CD4-positive, alpha-beta memory T cell (primary cell): ENCODE measurements around the gene EIF3J. TPM values are rescaled to one million over a fixed set of nuclear protein-coding genes. Genes with fewer than 3 reads are reported as not detected.
"Not testable (repeated sequence)": the region's sequence is repeated elsewhere in the genome, so short reads cannot be mapped to it uniquely, and the experiment has no call there.

Experiments
- CTCF ChIA-PET: fragments of 350-600 bp; sonication (Branson Sonifier 250); formaldehyde crosslinking; loops from one replicate; lab custom pipeline; 2021; ENCODE audit warnings: inconsistent platforms; ENCODE audit not compliant: partially characterized antibody; lab: Charles Lee
- POLR2A ChIA-PET: fragments of 350-600 bp; sonication (Branson Sonifier 250); formaldehyde crosslinking; loops from one replicate; lab custom pipeline; 2021; ENCODE audit not compliant: partially characterized antibody; lab: Charles Lee
- DNase-seq, 5 donors: peaks; one replicate each; pipeline versions ENCODE4 v3.0.0 to v3.0.0-alpha.2; 2020 to 2022; ENCODE audit warnings: mixed read lengths in 1 of 5
- H3K27ac ChIP-seq: one replicate; pipeline ENCODE4 v1.7.0; 2013; ENCODE audit warnings: low read depth, low read length
- H3K27me3 ChIP-seq: 2 replicates; pipeline ENCODE4 v1.7.0; 2013; ENCODE audit warnings: mild to moderate bottlenecking, low read length, moderate library complexity; ENCODE audit not compliant: insufficient read depth
- H3K36me3 ChIP-seq: 2 replicates; pipeline ENCODE4 v1.7.0; 2013; ENCODE audit warnings: mild to moderate bottlenecking, low read length, moderate library complexity; ENCODE audit not compliant: insufficient read depth
- H3K4me1 ChIP-seq: 2 replicates; pipeline ENCODE4 v1.7.0; 2013; ENCODE audit warnings: mild to moderate bottlenecking, low read length, moderate library complexity; ENCODE audit not compliant: insufficient read depth
- H3K4me3 ChIP-seq, 2 donors: one replicate each; pipeline ENCODE4 v1.7.0; 2013; ENCODE audit warnings: low read length in 2 of 2, mild to moderate bottlenecking in 1 of 2
- H3K9me3 ChIP-seq, 2 donors: one replicate each; pipeline ENCODE4 v1.7.0; 2013; ENCODE audit warnings: low read length in 2 of 2, control low read depth in 1 of 2; ENCODE audit not compliant: control insufficient read depth in 1 of 2
- H3K27ac Mint-ChIP-seq, 7 donors: one replicate each; pipeline ENCODE4 v1.8.0; 2020 to 2021; ENCODE audit warnings: mixed read lengths in 7 of 7, mild to moderate bottlenecking in 6 of 7, inconsistent platforms in 3 of 7, moderate library complexity in 3 of 7
- H3K27me3 Mint-ChIP-seq, 2 donors: one replicate each; pipeline ENCODE4 v1.8.0; 2020 to 2021; ENCODE audit warnings: mixed read lengths in 2 of 2
- H3K36me3 Mint-ChIP-seq, 2 donors: one replicate each; pipeline ENCODE4 v1.8.0; 2020 to 2021; ENCODE audit warnings: mixed read lengths in 2 of 2, inconsistent platforms in 1 of 2, mild to moderate bottlenecking in 1 of 2
- H3K4me1 Mint-ChIP-seq, 4 donors: one replicate each; pipeline ENCODE4 v1.8.0; 2020 to 2021; ENCODE audit warnings: mixed read lengths in 4 of 4, mild to moderate bottlenecking in 1 of 4
- H3K4me3 Mint-ChIP-seq, 8 donors: one replicate each; pipeline ENCODE4 v1.8.0; 2020 to 2021; ENCODE audit warnings: mixed read lengths in 8 of 8, mild to moderate bottlenecking in 7 of 8, moderate library complexity in 6 of 8, inconsistent platforms in 3 of 8
- H3K9me3 Mint-ChIP-seq, 8 donors: one replicate each; pipeline ENCODE4 v1.8.0; 2020 to 2021; ENCODE audit warnings: mixed read lengths in 8 of 8, mild to moderate bottlenecking in 5 of 8, inconsistent platforms in 3 of 8, moderate library complexity in 1 of 8
- intact Hi-C: fragments of 100-400 bp; cut with micrococcal nuclease; formaldehyde crosslinking; loops from one replicate; pipeline ENCODE4 v1.15.1; 2023
- polyA plus RNA-seq, 2 donors: library from polyadenylated mRNA; unstranded; fragments of 300-500 nt; fragmentation: Illumina TruSeq; gene quantifications; one replicate each; pipeline ENCODE4 v1.2.3, GENCODE V29; 2021
- total RNA-seq, 2 experiments: library from RNA; stranded (reverse); gene quantifications; one replicate each; pipeline ENCODE4 v1.2.3, GENCODE V29; 2021

Gene EIF3J
- total and polyA plus RNA-seq, 4 experiments from 2014 or later: 20.4 to 76.8 (median 48.0) TPM

GRCh38 chr15:44536302-44536961 lies 515 bp upstream of the EIF3J start:
- Mint-ChIP-seq H3K4me1 (peaks cover 30 to 61% (median 42%) of the 10 kb centered on the region in 4 donors), H3K4me3 (peak overlapping the region; percentile 83 to 96 (median 92)), H3K27me3 (no peaks in the 10 kb centered on the region), H3K9me3 (no peaks in the 10 kb centered on the region), H3K36me3 (peaks cover 6 to 42% of the 10 kb centered on the region in 2 donors), H3K27ac (peak overlapping the region; percentile 88 to 97 (median 95))
- Histone ChIP-seq H3K4me1 (peaks cover 41% of the 10 kb centered on the region), H3K9me3 (no peaks in the 10 kb centered on the region), H3K27ac (peak overlapping the region; percentile 91), H3K36me3 (peaks cover 5% of the 10 kb centered on the region), H3K4me3 (peak overlapping the region; percentile 65 to 71), H3K27me3 (no peaks in the 10 kb centered on the region)
- ChIA-PET POLR2A (interaction anchor here (0.7 to 2.8 kb wide), 20 partner anchors 8 to 787 kb away, joined by 3 to 39 read pairs (median 5); partner anchors contain the start of genes B2M, CTDSPL2, GOLM2 and MFAP1), CTCF (interaction anchor here (0.7 to 1.9 kb wide), 3 partner anchors 8 to 10 kb away, joined by 3 to 17 read pairs (median 5); no protein-coding TSS in a partner anchor)
- no peak for DNase-seq
- intact Hi-C loops: loop anchor here (1.0 to 5.0 kb wide), 6 partner anchors 18 to 662 kb away; partner anchors contain the start of genes CTDSPL2, GOLM2 and SPG11

DNA sequence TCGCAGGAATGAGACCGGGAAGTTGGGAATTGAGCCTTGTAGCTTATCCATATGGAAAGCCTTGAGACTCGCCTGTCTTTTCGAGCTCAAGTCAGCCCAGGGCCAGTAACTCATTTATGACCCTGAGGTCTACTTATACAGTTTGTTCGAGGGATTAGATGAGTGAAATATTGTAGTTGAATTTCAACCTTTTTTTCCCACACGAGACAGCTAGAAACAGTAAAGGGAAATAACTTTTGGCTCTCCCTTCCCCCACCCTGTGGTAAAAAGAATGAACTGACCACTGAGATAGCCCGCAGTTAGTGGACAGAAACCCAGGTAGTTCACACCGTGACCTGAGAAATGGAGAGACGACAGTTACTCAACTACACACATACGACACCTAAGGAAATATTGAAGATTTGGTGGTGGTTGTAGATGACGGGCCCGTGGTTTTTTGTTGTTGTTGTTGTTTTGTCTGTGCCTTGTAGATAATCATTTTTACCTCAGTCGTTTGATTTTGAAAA lies 841 bp downstream of the EIF3J start:
- H3K27ac Mint-ChIP-seq: peak overlapping the region; percentile 88 to 97 (median 94)
- Histone ChIP-seq H3K27me3 (no peaks in the 10 kb centered on the region), H3K27ac (peak overlapping the region; percentile 91), H3K36me3 (peaks cover 5% of the 10 kb centered on the region), H3K9me3 (no peaks in the 10 kb centered on the region), H3K4me3 (peak overlapping the region; percentile 66 to 90), H3K4me1 (peaks cover 55% of the 10 kb centered on the region)
- peaks cover 42 to 71% (median 53%) of the 10 kb centered on the region in 4 donors for H3K4me1 Mint-ChIP-seq
- H3K9me3 Mint-ChIP-seq: no peaks in the 10 kb centered on the region
- H3K36me3 Mint-ChIP-seq: peaks cover 12 to 50% of the 10 kb centered on the region in 2 donors
- DNase-seq: peak in 4 of 5 donors; percentile 15 to 56 (median 20)
- ChIA-PET POLR2A (interaction anchor here (0.9 to 2.8 kb wide), 13 partner anchors 9 to 249 kb away, joined by 3 to 39 read pairs (median 8); partner anchors contain the start of genes B2M, CTDSPL2, GOLM2 and PATL2), CTCF (interaction anchor here (1.4 to 2.5 kb wide), 3 partner anchors 8 to 12 kb away, joined by 5 to 17 read pairs (median 5); no protein-coding TSS in a partner anchor)
- intact Hi-C loops: loop anchor here (1.0 to 5.0 kb wide), 5 partner anchors 9 to 661 kb away; partner anchors contain the start of gene SPG11
- H3K4me3 Mint-ChIP-seq: peak overlapping the region; percentile 83 to 96 (median 92)
- H3K27me3 Mint-ChIP-seq: no peaks in the 10 kb centered on the region

DNA sequence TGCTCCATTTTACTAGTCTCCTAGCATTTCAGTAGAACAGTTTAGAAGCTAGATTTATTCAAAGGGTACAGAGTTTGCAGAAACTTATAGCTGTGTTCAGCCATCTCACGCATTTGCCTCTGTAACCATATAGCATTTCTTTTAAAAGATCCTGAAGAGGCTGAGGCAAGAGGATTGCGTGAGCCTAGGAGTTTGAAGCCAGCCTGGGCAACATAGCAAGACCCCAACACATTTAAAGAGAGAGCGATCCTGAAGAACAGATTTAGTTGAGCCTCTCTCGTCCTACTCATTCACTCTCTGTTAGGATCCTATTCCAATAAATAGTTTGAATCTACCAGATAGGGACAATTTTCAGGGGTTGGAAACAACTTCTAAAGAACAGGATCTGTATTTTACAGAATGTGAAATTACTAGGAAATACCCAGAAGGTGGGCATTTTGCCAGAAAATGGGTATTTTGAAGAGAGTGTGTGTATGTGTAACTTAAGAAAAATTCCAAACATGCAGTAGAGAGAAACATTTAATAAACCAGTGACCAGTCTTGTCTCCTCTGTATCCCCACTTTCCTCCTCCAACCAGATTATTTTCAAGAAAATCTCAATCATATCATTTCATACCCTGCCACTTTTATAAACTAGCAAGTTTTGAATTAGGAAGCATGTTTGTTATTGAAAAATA lies 4.5 kb downstream of the EIF3J start:
- Mint-ChIP-seq H3K36me3 (peaks cover 19 to 51% of the 10 kb centered on the region in 2 donors), H3K27ac (peak overlapping the region in 5 of 7 donors; percentile 2 to 66 (median 43)), H3K9me3 (no peaks in the 10 kb centered on the region), H3K27me3 (no peaks in the 10 kb centered on the region), H3K4me3 (peak overlapping the region in 5 of 8 donors; percentile 21 to 51 (median 49)), H3K4me1 (peaks cover 49 to 76% (median 60%) of the 10 kb centered on the region in 4 donors)
- CTCF ChIA-PET: interaction anchor here (0.6 kb wide), 2 partner anchors 13 to 51 kb away, joined by 3 read pairs; no protein-coding TSS in a partner anchor
- Histone ChIP-seq H3K36me3 (peaks cover 5% of the 10 kb centered on the region), H3K27ac (no peak overlapping the region), H3K9me3 (no peaks in the 10 kb centered on the region), H3K4me3 (no peak overlapping the region), H3K4me1 (peaks cover 70% of the 10 kb centered on the region), H3K27me3 (no peaks in the 10 kb centered on the region)
- DNase-seq: no peak
- POLR2A ChIA-PET: no interaction called here
- intact Hi-C loops: no loop called here

DNA sequence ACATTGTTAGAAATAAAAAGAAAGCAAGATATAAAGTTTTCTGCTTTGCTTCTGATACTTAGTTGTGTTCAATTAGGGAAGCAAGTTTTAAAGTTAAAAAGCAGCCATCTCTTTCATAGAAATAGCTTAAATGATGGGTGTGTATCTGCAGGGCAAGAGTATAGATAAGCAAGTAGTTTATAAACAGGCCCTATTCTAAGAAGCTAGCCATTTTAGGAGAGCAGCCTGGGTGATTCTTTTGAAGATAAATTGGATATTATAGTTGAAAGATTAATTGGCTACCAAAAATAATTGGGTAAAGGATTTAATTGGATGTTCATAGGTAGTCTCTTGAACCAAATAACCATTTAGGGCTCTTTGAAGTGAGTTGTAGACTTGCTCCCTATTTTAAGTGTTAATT lies 5.6 kb downstream of the EIF3J start:
- no peaks in the 10 kb centered on the region for H3K9me3 Mint-ChIP-seq
- H3K36me3 Mint-ChIP-seq: peaks cover 19 to 46% of the 10 kb centered on the region in 2 donors
- H3K4me3 ChIP-seq: no peak overlapping the region
- H3K4me1 Mint-ChIP-seq: peaks cover 52 to 75% (median 64%) of the 10 kb centered on the region in 4 donors
- no peaks in the 10 kb centered on the region for H3K27me3 Mint-ChIP-seq
- H3K27me3 ChIP-seq: no peaks in the 10 kb centered on the region
- intact Hi-C loops: no loop called here
- peaks cover 77% of the 10 kb centered on the region for H3K4me1 ChIP-seq
- no peaks in the 10 kb centered on the region for H3K9me3 ChIP-seq
- no peak for DNase-seq
- no peak overlapping the region for H3K27ac ChIP-seq
- H3K27ac Mint-ChIP-seq: peak overlapping the region in 3 of 7 donors; percentile 1 to 52 (median 24)
- H3K4me3 Mint-ChIP-seq: peak overlapping the region in 4 of 8 donors; percentile 4 to 47 (median 14)
- H3K36me3 ChIP-seq: peaks cover 5% of the 10 kb centered on the region
- POLR2A ChIA-PET: no interaction called here
- CTCF ChIA-PET: interaction anchor here (0.6 to 2.1 kb wide), 5 partner anchors 9 to 116 kb away, joined by 3 to 6 read pairs (median 3); no protein-coding TSS in a partner anchor

DNA sequence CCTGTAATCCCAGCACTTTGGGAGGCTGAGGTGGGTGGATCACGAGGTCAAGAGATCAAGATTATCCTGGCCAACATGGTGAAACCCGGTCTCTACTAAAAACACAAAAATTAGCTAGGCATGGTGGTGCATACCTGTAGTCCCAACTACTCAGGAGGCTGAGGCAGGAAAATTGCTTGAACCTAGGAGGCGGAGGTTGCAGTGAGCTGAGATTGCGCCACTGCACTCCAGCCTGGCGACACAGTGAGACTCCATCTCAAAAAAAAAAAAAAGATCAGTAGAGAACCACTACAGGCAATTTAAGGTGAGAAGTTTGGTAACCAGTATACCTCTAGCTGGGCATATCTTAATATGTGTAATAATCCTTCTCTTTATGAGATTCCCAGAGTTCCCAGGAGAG lies 7.8 kb downstream of the EIF3J start:
- H3K27ac Mint-ChIP-seq: peak overlapping the region in 1 of 7 donors; percentile 52

GRCh38 chr15:44545913-44546802 lies 9.2 kb downstream of the EIF3J start:
- H3K4me3 Mint-ChIP-seq: peak overlapping the region in 6 of 8 donors; percentile 21 to 80 (median 56)
- Histone ChIP-seq H3K36me3 (peaks cover 10% of the 10 kb centered on the region), H3K9me3 (no peaks in the 10 kb centered on the region), H3K27ac (peak overlapping the region; percentile 23), H3K27me3 (no peaks in the 10 kb centered on the region), H3K4me1 (peaks cover 67% of the 10 kb centered on the region), H3K4me3 (no peak overlapping the region)
- ChIA-PET POLR2A (interaction anchor here (0.6 to 3.7 kb wide), 11 partner anchors 9 to 285 kb away, joined by 3 to 39 read pairs (median 3); partner anchors contain the start of genes B2M, EIF3J and PATL2), CTCF (interaction anchor here (0.7 to 2.8 kb wide), 22 partner anchors 9 to 256 kb away, joined by 3 to 19 read pairs (median 5); partner anchors contain the start of genes CTDSPL2, EIF3J and TRIM69)
- H3K27ac Mint-ChIP-seq: peak overlapping the region; percentile 30 to 79 (median 57)
- intact Hi-C loops: loop anchor here (1.0 kb wide), 1 partner anchor 8 kb away; no protein-coding TSS in a partner anchor
- no peaks in the 10 kb centered on the region for H3K9me3 Mint-ChIP-seq
- H3K27me3 Mint-ChIP-seq: no peaks in the 10 kb centered on the region
- H3K4me1 Mint-ChIP-seq: peaks cover 46 to 78% (median 59%) of the 10 kb centered on the region in 4 donors
- DNase-seq: peak in 3 of 5 donors; percentile 19 to 54 (median 29)
- H3K36me3 Mint-ChIP-seq: peaks cover 21 to 48% of the 10 kb centered on the region in 2 donors

More for the DNA sequence above, 7.8 kb downstream of the EIF3J start:
- CTCF ChIA-PET: interaction anchor here (0.6 to 2.2 kb wide), 4 partner anchors 10 to 44 kb away, joined by 3 to 8 read pairs (median 3); no protein-coding TSS in a partner anchor
- H3K27me3 Mint-ChIP-seq, H3K36me3 ChIP-seq, DNase-seq, H3K9me3 ChIP-seq, H3K27ac ChIP-seq, H3K9me3 Mint-ChIP-seq, H3K4me3 ChIP-seq, intact Hi-C loops, H3K27me3 ChIP-seq: not testable (repeated sequence)
- Mint-ChIP-seq H3K4me1 (peaks cover 49 to 77% (median 60%) of the 10 kb centered on the region in 4 donors), H3K4me3 (peak overlapping the region in 2 of 8 donors; percentile 31 to 65), H3K36me3 (peaks cover 16 to 46% of the 10 kb centered on the region in 2 donors)
- POLR2A ChIA-PET: interaction anchor here (1.4 to 3.7 kb wide), 4 partner anchors 7 to 169 kb away, joined by 3 to 39 read pairs (median 7); partner anchors contain the start of gene EIF3J
- peaks cover 71% of the 10 kb centered on the region for H3K4me1 ChIP-seq
